ENCODE results near the gene SELENOO.

The SELENOO gene

DNA sequence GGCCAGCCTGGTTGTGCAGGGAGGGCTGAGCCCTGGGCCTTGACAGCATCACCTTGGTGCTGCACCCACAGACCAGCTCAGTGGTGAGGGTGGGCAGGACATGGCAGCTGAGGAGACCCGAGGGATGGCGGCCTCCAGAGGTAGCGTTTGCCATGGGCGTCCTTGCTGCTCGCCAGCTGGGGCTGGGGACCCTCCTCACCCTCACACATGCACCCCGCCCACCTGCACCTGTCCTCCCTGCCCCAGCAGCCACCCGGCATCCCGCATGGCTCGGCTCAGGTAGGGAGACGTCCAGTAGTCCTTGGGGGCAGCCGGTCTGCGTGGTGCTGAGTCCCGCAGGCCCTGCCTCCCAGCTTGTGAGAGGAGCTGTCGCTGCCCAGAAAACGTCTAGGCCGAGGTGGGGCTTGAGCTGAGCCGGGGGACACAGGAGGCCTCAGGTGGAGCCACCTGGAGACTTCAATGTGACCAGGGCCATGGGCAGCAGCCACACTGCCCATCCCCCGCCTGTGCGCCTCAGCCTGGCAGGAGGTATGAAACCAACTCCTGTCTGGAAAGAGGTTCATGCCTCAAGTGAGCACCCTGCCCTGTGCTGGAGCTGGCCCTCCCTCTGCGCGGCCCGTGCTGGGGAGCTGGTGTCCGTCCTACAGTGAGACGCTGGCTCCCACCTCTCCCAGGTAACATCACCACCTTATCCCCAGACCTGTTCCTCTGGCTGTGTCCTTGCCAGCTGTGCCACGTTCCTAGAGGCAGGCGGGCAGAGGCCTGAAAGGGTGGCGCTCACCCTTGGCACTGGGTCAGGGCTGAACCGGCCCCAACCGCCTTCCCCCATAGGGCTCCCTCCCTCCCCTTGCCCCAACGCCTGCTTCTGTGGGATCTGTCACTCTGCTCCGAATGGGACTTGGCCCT is 18.4 kb upstream of the SELENOO start:
- no peak for TF ChIP-seq CTCF (IDR thresholded peaks at IDR 0.05; ENCODE audit: control extremely low read depth, extremely low read depth, low read depth, missing control alignments)
- POLR2A ChIA-PET = no interaction called here
- CTCF ChIA-PET = no interaction called here
- no peak for DNase-seq (ENCODE audit: extremely low spot score)

GRCh38 chr22:50183141-50183971 is 17.5 kb upstream of the SELENOO start:
- ChIA-PET POLR2A (no interaction called here), CTCF (no interaction called here)
- no peak for DNase-seq (ENCODE audit: extremely low spot score)
- TF ChIP-seq CTCF (IDR thresholded peaks at IDR 0.05; ENCODE audit: control extremely low read depth, extremely low read depth, low read depth, missing control alignments) = no peak

DNA sequence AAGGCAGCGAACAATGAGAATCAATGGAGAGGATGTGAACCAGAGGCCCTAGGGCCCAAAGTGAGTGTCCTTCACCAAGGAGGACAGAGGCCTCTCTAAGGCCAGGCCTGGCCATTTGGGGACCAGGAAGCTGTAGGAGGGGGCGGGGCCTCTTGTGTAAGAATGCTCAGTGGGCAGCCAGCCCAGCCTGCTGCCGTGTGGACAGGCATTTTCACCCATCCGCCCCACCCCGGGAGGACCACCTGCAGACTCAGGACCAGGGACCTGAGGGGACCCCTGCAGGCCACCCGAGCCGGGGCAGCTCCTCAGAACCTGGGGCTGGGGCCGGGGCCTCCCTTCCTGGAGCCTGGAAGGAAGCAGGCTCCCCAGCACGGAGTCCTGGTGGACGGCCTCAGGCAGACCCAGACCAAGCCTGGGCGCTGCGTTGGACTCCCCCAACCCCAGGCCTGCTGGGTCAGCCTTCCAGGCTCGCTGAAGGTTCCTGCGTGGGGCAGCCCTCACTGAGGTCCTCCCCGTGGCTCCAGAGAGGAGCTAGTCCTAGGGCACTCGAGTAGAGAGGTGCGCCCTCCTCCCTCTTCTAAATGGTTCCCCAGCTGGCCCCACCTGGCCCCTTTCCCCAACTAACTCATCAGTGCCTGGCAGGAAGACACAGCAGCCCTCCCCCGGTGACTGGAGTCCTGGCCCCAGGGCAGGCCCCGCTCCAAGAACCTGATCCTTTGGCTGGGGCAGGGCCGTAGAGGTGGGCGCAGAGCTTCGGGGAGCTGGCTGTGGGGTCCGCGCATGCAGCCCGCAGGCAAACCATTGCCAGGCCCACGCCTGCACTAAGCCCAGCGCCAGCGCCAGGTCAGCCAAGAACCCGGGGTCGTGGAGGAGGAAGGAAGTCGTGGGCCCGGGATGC is 16.6 kb upstream of the SELENOO start:
- ChIA-PET CTCF (interaction anchor here (1.1 kb wide), 1 partner anchor 13 kb away, joined by 3 read pairs; no protein-coding TSS in a partner anchor), POLR2A (interaction anchor here (0.6 kb wide), 1 partner anchor 12 kb away, joined by 4 read pairs; no protein-coding TSS in a partner anchor)
- DNase-seq (ENCODE audit: extremely low spot score) = no peak
- TF ChIP-seq CTCF (IDR thresholded peaks at IDR 0.05; ENCODE audit: control extremely low read depth, extremely low read depth, low read depth, missing control alignments) = no peak

DNA sequence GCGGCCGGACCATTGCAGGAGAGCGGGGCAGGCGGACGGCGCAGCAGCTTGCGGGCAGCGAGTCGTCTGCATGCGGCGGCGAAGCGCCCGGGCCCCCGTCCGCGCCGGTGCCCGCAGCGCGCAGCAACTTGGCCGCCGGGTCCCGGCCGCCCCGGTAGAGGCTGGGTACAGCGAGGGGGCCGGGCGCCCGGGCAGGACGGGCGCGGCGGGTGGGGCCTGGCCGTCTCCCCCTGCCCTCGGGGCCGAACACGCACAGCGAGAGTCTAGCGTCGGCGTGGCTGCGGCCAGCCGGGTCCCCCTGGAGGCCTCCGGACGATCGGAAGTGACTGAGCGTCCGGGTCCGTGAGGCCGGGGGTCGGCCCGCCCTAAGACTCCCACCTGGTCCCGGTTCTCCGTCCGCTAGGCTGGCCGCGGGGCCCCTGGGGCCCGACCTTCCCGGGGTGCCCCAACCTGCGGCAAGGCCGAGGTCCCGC is 15.9 kb upstream of the SELENOO start:
- DNase-seq (ENCODE audit: extremely low spot score) = no peak
- ChIA-PET CTCF (interaction anchor here (1.1 kb wide), 1 partner anchor 12 kb away, joined by 3 read pairs; no protein-coding TSS in a partner anchor), POLR2A (no interaction called here)
- no peak for TF ChIP-seq CTCF (IDR thresholded peaks at IDR 0.05; ENCODE audit: control extremely low read depth, extremely low read depth, low read depth, missing control alignments)

DNA sequence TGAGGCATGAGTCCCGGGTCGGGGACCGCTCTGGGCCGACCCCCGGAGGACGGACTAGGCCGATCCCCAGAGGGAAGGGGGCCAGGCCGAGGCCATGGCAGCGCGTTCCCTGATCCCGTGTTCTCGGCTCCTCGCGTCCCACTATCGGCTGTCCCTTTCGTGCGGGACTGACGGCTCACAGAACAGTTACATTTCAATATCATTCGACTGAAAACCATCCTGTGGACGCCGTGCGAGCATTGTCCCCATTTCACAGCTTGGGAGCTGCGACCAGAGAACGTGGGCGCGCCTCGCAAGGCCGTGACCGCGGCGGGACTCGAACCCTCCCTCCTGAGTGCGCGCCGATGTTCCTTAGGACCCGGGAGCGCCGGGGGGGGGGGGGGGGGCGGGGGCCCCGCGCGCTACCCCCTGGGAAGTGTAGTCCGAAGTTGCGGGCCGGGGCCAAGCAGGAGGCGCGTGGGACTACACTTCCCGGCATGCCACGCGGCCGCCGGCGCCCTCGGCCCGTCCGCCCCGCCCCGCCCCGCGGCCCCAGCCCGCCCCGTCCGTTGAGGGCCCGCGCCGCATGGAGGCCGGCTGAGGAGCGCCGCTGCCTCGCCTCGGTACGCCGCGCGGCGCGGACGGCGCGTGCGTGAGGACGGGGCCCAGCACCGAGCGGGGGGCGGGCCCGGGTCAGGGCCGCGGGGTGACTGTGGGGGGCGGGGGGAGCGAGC is 15.3 kb upstream of the SELENOO start, which contains the start of gene TRABD:
Gene TRABD (plus strand): TSS at position 539 of the 713 bp plus-strand sequence. CDS start 7,148 bp downstream, outside the sequence.
- POLR2A ChIA-PET = no interaction called here
- CTCF ChIA-PET = no interaction called here
- no peak for TF ChIP-seq CTCF (IDR thresholded peaks at IDR 0.05; ENCODE audit: control extremely low read depth, extremely low read depth, low read depth, missing control alignments)
- peak; percentile 95 for DNase-seq (ENCODE audit: extremely low spot score)
